Naive B cell (primary cell): ENCODE data around the gene TP53INP2. TPM values are rescaled to one million over a fixed set of nuclear protein-coding genes. Genes with fewer than 3 reads are reported as not detected.

Source experiments
- ATAC-seq, 2 donors: fragments of 150-1000 bp; cut with Tn5 transposase; 2 replicates each; pipeline ENCODE4 v1.10.0; 2021; ENCODE audit warnings: low read depth in 2 of 2, mild to moderate bottlenecking in 2 of 2, moderate library complexity in 2 of 2
- DNase-seq: peaks from one replicate; pipeline ENCODE4 v3.0.0; 2022
- H3K27ac Mint-ChIP-seq, 6 donors: one replicate each; pipeline ENCODE4 v1.8.0; 2020 to 2022; ENCODE audit warnings: mild to moderate bottlenecking in 6 of 6, mixed read lengths in 6 of 6, moderate library complexity in 5 of 6, inconsistent platforms in 2 of 6
- H3K27me3 Mint-ChIP-seq, 3 donors: one replicate each; pipeline ENCODE4 v1.8.0; 2021 to 2022; ENCODE audit warnings: mixed read lengths in 3 of 3, mild to moderate bottlenecking in 1 of 3
- H3K36me3 Mint-ChIP-seq, 2 donors: one replicate each; pipeline ENCODE4 v1.8.0; 2020 to 2022; ENCODE audit warnings: mixed read lengths in 2 of 2, inconsistent platforms in 1 of 2, mild to moderate bottlenecking in 1 of 2
- H3K4me1 Mint-ChIP-seq, 3 donors: one replicate each; pipeline ENCODE4 v1.8.0; 2020 to 2022; ENCODE audit warnings: mixed read lengths in 3 of 3, inconsistent platforms in 1 of 3, mild to moderate bottlenecking in 1 of 3, moderate library complexity in 1 of 3
- H3K4me3 Mint-ChIP-seq, 8 donors: one replicate each; pipeline ENCODE4 v1.8.0; 2020 to 2022; ENCODE audit warnings: mild to moderate bottlenecking in 8 of 8, mixed read lengths in 8 of 8, moderate library complexity in 8 of 8, inconsistent platforms in 2 of 8
- H3K9me3 Mint-ChIP-seq, 7 donors: one replicate each; pipeline ENCODE4 v1.8.0; 2020 to 2022; ENCODE audit warnings: mixed read lengths in 7 of 7, mild to moderate bottlenecking in 5 of 7, inconsistent platforms in 2 of 7, moderate library complexity in 1 of 7
- polyA plus RNA-seq, 6 donors: library from polyadenylated mRNA; unstranded; fragments of 300-500 nt; fragmentation: Illumina TruSeq; gene quantifications; one replicate each; pipeline ENCODE4 v1.2.3, GENCODE V29; 2021; ENCODE audit warnings: low read depth in 6 of 6

TP53INP2 gene
- polyA plus RNA-seq, 6 donors from 2014 or later: 0.57 to 1.7 (median 1.2) TPM

DNA sequence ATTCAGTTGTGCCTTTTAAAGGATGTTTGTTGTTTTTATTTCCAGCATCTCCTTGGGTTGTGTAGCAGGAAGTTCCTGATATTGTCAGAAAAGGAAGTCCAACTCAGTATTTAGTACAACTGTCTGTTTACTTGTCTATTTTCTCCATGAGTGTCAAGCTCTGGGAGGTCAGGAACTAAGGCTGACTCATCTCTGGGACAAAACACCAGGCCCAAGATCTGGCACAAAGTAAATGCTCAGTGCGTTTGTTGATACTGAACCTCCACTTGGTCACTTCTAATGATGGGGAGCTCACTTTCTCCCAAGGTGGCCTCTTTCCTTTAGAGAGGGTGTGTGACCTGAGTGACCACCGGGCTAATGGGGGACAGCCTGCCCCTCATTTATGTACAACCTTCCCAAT is 14.7 kb upstream of the TP53INP2 start:
- DNase-seq: no peak
- Mint-ChIP-seq H3K27ac (no peak overlapping the region), H3K4me1 (peaks cover 0 to 5% (median 0%) of the 10 kb centered on the region in 3 donors), H3K4me3 (no peak overlapping the region), H3K36me3 (no peaks in the 10 kb centered on the region), H3K9me3 (no peaks in the 10 kb centered on the region), H3K27me3 (peaks cover 0 to 5% (median 0%) of the 10 kb centered on the region in 3 donors)
- no peak for ATAC-seq

DNA sequence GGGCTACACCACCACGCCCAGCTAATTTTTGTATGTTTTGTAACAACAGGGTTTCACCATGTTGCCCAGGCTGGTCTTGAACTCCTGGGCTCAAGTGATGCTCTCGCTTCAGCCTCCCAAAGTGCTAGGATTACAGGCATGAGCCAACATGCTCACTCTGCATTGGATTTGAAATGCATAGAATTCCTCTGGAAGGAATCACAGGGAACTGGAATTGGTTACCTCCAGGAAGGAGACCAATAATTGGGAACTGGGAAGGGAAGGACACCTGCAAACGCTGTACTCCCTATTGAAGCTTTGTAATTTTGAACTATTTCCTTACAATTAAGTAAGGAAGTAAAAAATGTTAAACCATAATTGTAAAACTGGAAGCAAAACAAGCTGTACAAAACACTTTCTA is 12.3 kb upstream of the TP53INP2 start:
- Mint-ChIP-seq H3K9me3 (no peaks in the 10 kb centered on the region), H3K27me3 (peaks cover 0 to 5% (median 0%) of the 10 kb centered on the region in 3 donors), H3K4me3 (no peak overlapping the region), H3K27ac (no peak overlapping the region), H3K36me3 (no peaks in the 10 kb centered on the region), H3K4me1 (peaks cover 0 to 5% (median 0%) of the 10 kb centered on the region in 3 donors)
- ATAC-seq: no peak
- no peak for DNase-seq

GRCh38 chr20:34693414-34693813 is 10.7 kb upstream of the TP53INP2 start:
- ATAC-seq (no peak), DNase-seq (no peak)
- Mint-ChIP-seq H3K4me1 (peaks cover 0 to 5% (median 0%) of the 10 kb centered on the region in 3 donors), H3K36me3 (no peaks in the 10 kb centered on the region), H3K27ac (peak overlapping the region in 1 of 6 donors; percentile 47), H3K4me3 (no peak overlapping the region), H3K9me3 (no peaks in the 10 kb centered on the region), H3K27me3 (peaks cover 0 to 5% (median 0%) of the 10 kb centered on the region in 3 donors)

DNA sequence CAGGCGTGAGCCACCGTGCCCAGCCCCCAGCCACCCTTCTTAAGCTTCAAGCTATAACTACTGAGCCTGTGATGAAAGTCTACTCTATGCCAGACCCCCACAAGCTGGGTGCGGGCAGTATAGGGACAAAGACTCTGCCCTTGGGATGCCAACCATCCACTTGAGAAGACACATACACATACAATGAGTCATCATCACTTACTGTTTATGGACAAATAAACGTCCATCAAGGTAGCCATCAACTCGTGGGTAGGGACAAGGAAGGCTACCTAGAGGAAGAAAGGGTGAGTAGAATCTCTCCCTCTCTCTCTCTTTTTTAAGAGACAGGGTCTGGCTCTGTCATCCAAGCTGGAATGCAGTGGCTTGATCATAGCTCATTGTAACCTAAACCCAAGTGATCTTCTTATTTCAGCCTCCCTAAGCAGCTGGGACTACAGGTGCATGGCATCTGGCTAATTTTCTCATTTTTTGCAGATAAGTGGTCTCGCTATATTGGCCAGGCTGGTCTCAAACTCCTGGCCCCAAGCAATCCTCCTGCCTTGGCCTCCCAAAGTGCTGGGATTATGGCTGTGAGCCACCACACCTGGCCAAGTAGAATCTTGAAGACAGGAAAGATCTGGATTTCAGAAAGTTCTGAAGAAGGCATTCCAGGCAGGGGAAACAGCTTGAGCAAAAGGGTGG is 2.6 kb upstream of the TP53INP2 start:
- Mint-ChIP-seq H3K36me3 (no peaks in the 10 kb centered on the region), H3K9me3 (no peaks in the 10 kb centered on the region), H3K4me3 (peak overlapping the region in 5 of 8 donors; percentile 7 to 99 (median 54)), H3K27me3 (peaks cover 4 to 10% (median 7%) of the 10 kb centered on the region in 3 donors), H3K4me1 (peaks cover 16 to 23% (median 17%) of the 10 kb centered on the region in 3 donors), H3K27ac (peak overlapping the region in 2 of 6 donors; percentile 42 to 84)
- DNase-seq (no peak), ATAC-seq (no peak)

DNA sequence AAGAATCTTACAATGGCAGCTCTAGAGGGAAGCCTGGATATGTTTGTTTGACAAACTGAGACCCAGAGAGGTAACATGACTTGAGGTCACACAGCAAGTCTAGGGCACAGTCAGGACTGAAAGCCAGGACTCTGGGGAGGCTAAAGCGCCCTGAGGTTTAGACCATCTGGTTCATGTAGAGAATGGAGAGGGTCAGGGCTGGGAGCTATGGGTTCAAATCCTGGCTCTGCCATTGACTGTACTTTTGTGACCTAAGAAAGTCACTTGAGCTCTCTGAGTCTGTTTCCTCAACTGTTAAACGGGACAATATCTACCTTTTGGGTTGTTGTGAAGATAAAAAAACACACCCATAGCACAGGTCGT is 1.1 kb upstream of the TP53INP2 start:
- no peak for ATAC-seq

GRCh38 chr20:34703424-34704176 is 544 bp upstream of the TP53INP2 start:
- Mint-ChIP-seq H3K36me3 (no peaks in the 10 kb centered on the region), H3K4me3 (peak overlapping the region; percentile 85 to 99 (median 94)), H3K4me1 (peaks cover 20 to 27% (median 22%) of the 10 kb centered on the region in 3 donors), H3K27ac (peak overlapping the region; percentile 95 to 100 (median 99)), H3K9me3 (no peaks in the 10 kb centered on the region), H3K27me3 (peaks cover 4 to 10% (median 7%) of the 10 kb centered on the region in 3 donors)
- DNase-seq (no peak), ATAC-seq (no peak)

More for the DNA sequence above, 1.1 kb upstream of the TP53INP2 start:
- no peaks in the 10 kb centered on the region for H3K9me3 Mint-ChIP-seq
- peaks cover 4 to 10% (median 7%) of the 10 kb centered on the region in 3 donors for H3K27me3 Mint-ChIP-seq
- H3K27ac Mint-ChIP-seq: peak overlapping the region; percentile 95 to 100 (median 99)
- H3K4me1 Mint-ChIP-seq: peaks cover 16 to 23% (median 17%) of the 10 kb centered on the region in 3 donors
- H3K4me3 Mint-ChIP-seq: peak overlapping the region in 7 of 8 donors; percentile 85 to 99 (median 95)
- no peaks in the 10 kb centered on the region for H3K36me3 Mint-ChIP-seq
- no peak for DNase-seq

GRCh38 chr20:34705008-34705396 is 858 bp downstream of the TP53INP2 start:
- DNase-seq (no peak), ATAC-seq (no peak)
- Mint-ChIP-seq H3K9me3 (no peaks in the 10 kb centered on the region), H3K27me3 (peaks cover 4 to 10% (median 7%) of the 10 kb centered on the region in 3 donors), H3K27ac (peak overlapping the region; percentile 98 to 99 (median 99)), H3K4me1 (peaks cover 23 to 30% (median 25%) of the 10 kb centered on the region in 3 donors), H3K4me3 (peak overlapping the region; percentile 85 to 99 (median 94)), H3K36me3 (no peaks in the 10 kb centered on the region)

DNA sequence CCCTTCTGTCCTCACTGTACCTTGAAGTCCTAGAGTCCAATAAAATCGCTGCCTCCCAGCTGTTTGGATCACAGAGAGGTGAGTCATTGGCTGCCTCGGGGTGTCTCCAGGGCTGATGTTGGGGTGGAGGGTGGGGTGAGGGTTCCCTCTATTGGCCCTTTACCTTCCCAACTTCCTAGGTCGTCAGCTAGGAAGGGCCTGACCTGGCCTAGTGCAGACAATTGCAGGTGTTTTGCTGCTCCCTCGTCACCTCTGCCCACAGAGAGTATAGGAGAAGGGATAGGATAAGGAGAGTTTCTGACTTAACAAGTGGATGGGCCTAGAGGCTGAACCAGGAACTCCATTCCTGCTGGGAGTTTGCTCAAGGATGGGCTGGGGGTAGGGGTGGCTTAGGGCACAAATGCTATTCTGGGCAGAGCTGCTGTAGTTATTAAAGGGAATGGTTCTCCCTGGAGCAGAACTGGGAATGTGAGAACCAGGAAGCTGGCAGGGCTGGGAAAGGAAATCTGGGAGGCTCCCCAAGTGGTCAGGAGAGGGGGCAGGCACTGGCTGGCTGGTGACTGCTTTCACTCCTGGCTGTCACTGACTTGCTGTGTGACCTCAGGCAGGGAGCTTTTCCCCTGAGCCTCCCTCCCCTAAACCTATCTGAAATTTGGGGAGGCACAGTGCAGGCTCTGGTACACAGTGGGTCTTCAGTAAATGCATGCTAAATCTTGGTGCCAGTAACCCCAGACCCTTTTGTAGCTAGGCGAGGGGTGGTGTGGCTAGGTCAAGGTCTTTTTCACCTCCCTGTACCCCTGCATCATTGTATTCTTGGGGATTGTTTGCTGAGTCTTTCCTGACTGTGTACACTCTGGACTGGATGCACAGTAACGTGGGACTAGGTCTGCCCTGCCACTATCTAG is 1.5 kb downstream of the TP53INP2 start:
- no peak for DNase-seq

GRCh38 chr20:34706302-34706875 is 2.2 kb downstream of the TP53INP2 start:
- Mint-ChIP-seq H3K27me3 (peaks cover 4 to 10% (median 7%) of the 10 kb centered on the region in 3 donors), H3K9me3 (no peaks in the 10 kb centered on the region), H3K4me3 (peak overlapping the region in 4 of 8 donors; percentile 29 to 85 (median 53)), H3K4me1 (peaks cover 34 to 39% (median 34%) of the 10 kb centered on the region in 3 donors), H3K27ac (peak overlapping the region; percentile 13 to 99 (median 88)), H3K36me3 (no peaks in the 10 kb centered on the region)
- no peak for ATAC-seq
- DNase-seq: no peak

More for the DNA sequence above, 1.5 kb downstream of the TP53INP2 start:
- Mint-ChIP-seq H3K4me1 (peaks cover 29 to 37% (median 31%) of the 10 kb centered on the region in 3 donors), H3K27ac (peak overlapping the region; percentile 98 to 99 (median 99)), H3K4me3 (peak overlapping the region in 6 of 8 donors; percentile 85 to 98 (median 93)), H3K27me3 (peaks cover 4 to 10% (median 7%) of the 10 kb centered on the region in 3 donors), H3K36me3 (no peaks in the 10 kb centered on the region), H3K9me3 (no peaks in the 10 kb centered on the region)
- no peak for ATAC-seq

- peaks cover under 1 to 2% (median 2%) of the 10 kb centered on the region in 3 donors for H3K27me3 Mint-ChIP-seq
- H3K9me3 Mint-ChIP-seq: no peaks in the 10 kb centered on the region
- no peaks in the 10 kb centered on the region for H3K36me3 Mint-ChIP-seq
- ATAC-seq (no peak), DNase-seq (no peak)
- H3K4me1 Mint-ChIP-seq: peaks cover 34 to 40% (median 34%) of the 10 kb centered on the region in 3 donors
- peak overlapping the region in 5 of 6 donors; percentile 53 to 99 (median 81) for H3K27ac Mint-ChIP-seq
- peak overlapping the region in 4 of 8 donors; percentile 35 to 95 (median 66) for H3K4me3 Mint-ChIP-seq
These were observed 3.0 kb downstream of the TP53INP2 start for GRCh38 chr20:34706912-34707784.

GRCh38 chr20:34708621-34709043 is 4.5 kb downstream of the TP53INP2 start:
- Mint-ChIP-seq H3K4me3 (peak overlapping the region; percentile 85 to 96 (median 89)), H3K36me3 (peaks cover 0 to 6% of the 10 kb centered on the region in 2 donors), H3K9me3 (no peaks in the 10 kb centered on the region), H3K4me1 (peaks cover 23 to 31% (median 25%) of the 10 kb centered on the region in 3 donors), H3K27ac (peak overlapping the region; percentile 64 to 97 (median 89)), H3K27me3 (no peaks in the 10 kb centered on the region)
- DNase-seq (peak; percentile 69), ATAC-seq (peak; percentile 13 to 14)
